ENCODE data around the gene SGSM2. TPM values are rescaled to one million over a fixed set of nuclear protein-coding genes. Genes with fewer than 3 reads are reported as not detected.

Gene SGSM2
- total and polyA plus RNA-seq, 2 experiments from 2014 or later: 13.7 to 52.4 TPM

DNA sequence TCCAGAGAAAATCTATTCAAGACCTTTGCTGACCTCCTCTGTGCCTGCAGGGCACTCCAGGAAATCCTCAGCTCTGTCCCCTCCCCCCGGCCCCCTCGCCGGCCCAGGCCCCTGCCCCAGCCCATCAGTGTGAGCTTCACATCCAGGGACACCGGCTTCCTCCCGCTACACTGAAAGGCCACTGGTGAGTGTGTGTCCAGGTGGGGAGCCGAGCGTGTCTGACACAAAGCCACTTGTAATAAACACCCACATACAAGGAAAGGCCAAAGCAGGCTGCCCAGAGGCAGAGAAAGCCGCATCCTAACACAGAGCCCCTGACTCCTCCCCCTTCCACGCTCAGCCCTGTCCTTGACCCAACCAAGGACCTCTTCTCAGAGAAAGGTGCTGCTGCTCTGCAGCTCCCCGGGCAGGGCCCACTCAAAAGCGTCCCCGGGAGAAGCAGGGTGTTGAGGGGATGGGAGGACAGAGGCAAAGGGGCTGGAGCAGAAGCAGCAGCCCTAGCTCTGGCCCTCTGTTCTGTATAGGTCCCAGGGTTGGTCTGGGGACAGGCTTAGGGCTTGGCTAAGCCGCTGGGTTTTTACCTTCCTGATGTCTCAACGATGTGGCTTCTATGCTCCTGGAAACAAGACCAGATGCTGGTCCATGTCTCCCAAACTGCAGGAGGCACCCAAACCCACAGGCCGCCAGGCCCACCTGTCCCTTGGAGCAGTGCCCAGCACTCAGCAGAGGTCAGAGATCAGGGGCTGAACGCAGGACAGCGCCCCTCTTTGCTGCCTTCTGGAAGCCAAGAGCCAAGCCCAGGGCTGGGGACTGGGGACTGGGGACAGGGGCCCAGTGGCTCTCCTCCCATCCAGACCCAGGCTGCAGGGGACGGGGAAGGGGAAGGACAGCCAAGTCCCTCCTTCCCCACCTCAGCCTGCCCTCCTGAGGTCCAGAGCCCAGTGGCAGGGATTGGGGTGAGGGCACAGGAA lies 48.2 kb downstream of the SGSM2 start:
- H3K36me3 ChIP-seq (ENCODE audit: insufficient read depth): no peaks in the 10 kb centered on the region
- ATAC-seq (peak; percentile 42), DNase-seq (ENCODE audit: low spot score) (peak; percentile 38)
- peaks cover 9% of the 10 kb centered on the region; the same call in 2 of the 3 replicates for H3K36me3 Mint-ChIP-seq (ENCODE audit: low read depth)
- H3K27me3 Mint-ChIP-seq (ENCODE audit: insufficient read depth, low read depth, poor library complexity): peaks cover 20% of the 10 kb centered on the region
- H4K20me1 ChIP-seq (replicated peaks; ENCODE audit: insufficient read depth): no peaks in the 10 kb centered on the region; the same call in 1 of the 2 replicates
- H3F3A ChIP-seq (replicated peaks; ENCODE audit: low read depth): no peaks in the 10 kb centered on the region; the same call in 1 of the 2 replicates
- peak overlapping the region; percentile 38; the same call in 1 of the 2 replicates for H3K4me2 ChIP-seq
- H3K4me1 Mint-ChIP-seq: peaks cover 37% of the 10 kb centered on the region
- no peaks in the 10 kb centered on the region for H3K27me3 ChIP-seq (ENCODE audit: insufficient read depth)
- peaks cover 18% of the 10 kb centered on the region for H3K4me1 ChIP-seq (ENCODE audit: insufficient read depth)
- no peak for TF ChIP-seq REST (IDR thresholded peaks at IDR 0.05; ENCODE audit: unreplicated experiment)
- no peak for TF ChIP-seq ETS1 (IDR thresholded peaks at IDR 0.05)
- TF ChIP-seq JUNB (IDR thresholded peaks at IDR 0.05; ENCODE audit: unreplicated experiment): no peak
- no peak for TF ChIP-seq NANOG (IDR thresholded peaks at IDR 0.05; ENCODE audit: borderline replicate concordance)
- TF ChIP-seq STAT1 (IDR thresholded peaks at IDR 0.05; ENCODE audit: unreplicated experiment): no peak
- no peak for TF ChIP-seq EZH2phosphoT487 (IDR thresholded peaks at IDR 0.05; ENCODE audit: unreplicated experiment)
- TF ChIP-seq CTCF (conservative IDR thresholded peaks at IDR 0.05; ENCODE audit: low read depth in 2 of 2): no peak
- TF ChIP-seq POLR2AphosphoS5 (IDR thresholded peaks at IDR 0.05; ENCODE audit: low read depth): no peak
- no peak for TF ChIP-seq CREB1 (CRISPR knock-in tag; IDR thresholded peaks at IDR 0.05; ENCODE audit: low read depth)
- TF ChIP-seq ZNF462 (CRISPR knock-in tag; IDR thresholded peaks at IDR 0.05): no peak
- TF ChIP-seq ZNF114 (CRISPR knock-in tag; IDR thresholded peaks at IDR 0.05): no peak
- TF ChIP-seq ZNF331 (CRISPR knock-in tag; IDR thresholded peaks at IDR 0.05; ENCODE audit: low read depth): no peak
- no peak for TF ChIP-seq EZH2 (IDR thresholded peaks at IDR 0.05; ENCODE audit: low read depth, unreplicated experiment)
- H3K27ac ChIP-seq (ENCODE audit: low read depth): peak overlapping the region; percentile 55; the same call in 1 of the 2 replicates
- H3K79me2 ChIP-seq (replicated peaks; ENCODE audit: insufficient read depth): peaks cover 7% of the 10 kb centered on the region; the same call in 1 of the 2 replicates
- no peak overlapping the region for H2AFZ ChIP-seq
- no peak overlapping the region for H3K4me3 Mint-ChIP-seq
- H3K9me3 Mint-ChIP-seq: no peaks in the 10 kb centered on the region
- H3K4me3 ChIP-seq: no peak overlapping the region
- no peak overlapping the region for H3K27ac Mint-ChIP-seq
- no peaks in the 10 kb centered on the region for H3K9me2 ChIP-seq (ENCODE audit: insufficient read depth)
